ENCODE data around the gene AMBRA1.

AMBRA1 gene

DNA sequence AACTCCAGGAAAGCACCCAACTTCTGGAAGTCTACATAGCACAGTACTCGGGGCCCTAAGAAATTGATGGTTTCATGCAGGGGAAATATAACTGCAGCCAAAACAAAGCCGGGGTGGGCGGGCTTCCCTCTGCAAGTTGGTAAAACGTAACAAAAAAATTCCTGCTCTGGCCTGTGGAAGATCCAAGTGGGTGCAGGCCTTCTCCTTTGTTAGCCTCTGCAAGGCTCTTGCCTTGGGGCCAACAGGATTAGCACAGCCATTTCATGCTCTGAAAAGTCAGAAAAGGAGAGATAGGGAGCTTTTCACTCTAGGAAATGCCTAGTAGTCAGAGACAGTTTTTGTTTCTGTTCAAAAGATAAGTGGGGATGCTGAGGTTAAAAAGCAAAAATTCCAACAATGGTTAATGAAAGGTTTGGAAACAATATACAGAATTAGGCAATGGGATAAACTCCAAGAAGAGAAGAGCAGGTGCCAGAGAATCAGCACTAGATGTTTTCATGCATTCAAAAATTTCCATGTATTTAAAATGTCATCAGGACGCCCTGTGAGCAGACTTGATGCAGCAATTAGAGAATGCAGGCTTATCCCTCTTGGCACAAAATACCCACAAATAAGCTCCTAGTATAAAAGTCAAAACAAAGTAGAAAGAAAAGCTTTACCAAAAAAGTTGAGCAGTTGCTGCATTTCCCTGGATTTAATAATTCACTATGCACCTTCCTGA, 130.0 kb downstream of the AMBRA1 start:
- peaks cover 16 to 19% of the 10 kb centered on the region in 2 donors for H3K4me1 ChIP-seq (ENCODE audit: control insufficient read depth in 1 of 2, insufficient read depth in 2 of 2, low read length in 2 of 2)
- H3K4me3 ChIP-seq (ENCODE audit: low read depth in 1 of 2, low read length in 2 of 2): no peak overlapping the region
- H3K27ac ChIP-seq (ENCODE audit: low read depth, low read length): no peak overlapping the region
- no peaks in the 10 kb centered on the region for H3K27me3 ChIP-seq (ENCODE audit: control insufficient read depth in 1 of 2, insufficient read depth in 2 of 2, low read length in 2 of 2)
- no peak overlapping the region for H3K9ac ChIP-seq (ENCODE audit: low read depth in 1 of 2, low read length in 2 of 2)
- H3K36me3 ChIP-seq (ENCODE audit: control insufficient read depth in 1 of 2, insufficient read depth in 2 of 2, low read length in 2 of 2): peaks cover 0 to 8% of the 10 kb centered on the region in 2 donors
- H3K9me3 ChIP-seq (ENCODE audit: control insufficient read depth in 1 of 2, low read length in 2 of 2): no peaks in the 10 kb centered on the region

DNA sequence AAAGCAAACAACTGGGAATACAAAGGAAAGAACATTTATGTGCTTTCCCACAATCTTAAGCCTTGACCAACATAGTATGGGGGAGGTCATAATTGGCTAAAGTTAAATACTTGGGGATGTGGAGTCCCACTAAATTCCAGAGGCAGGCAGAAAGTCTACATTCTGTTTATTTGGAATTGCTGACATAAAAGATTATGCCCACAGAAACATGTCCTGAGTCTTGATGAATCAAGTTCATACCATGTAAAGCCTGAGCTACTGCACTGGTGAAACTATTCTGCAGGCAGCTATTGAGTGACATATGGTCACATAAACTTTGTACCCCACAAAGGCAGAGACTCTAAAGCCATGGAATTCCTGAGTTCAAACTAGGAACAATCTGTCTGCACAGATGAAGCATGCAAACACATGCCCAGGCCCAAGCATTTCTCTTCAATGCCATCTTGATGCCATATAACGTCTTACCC, 132.3 kb downstream of the AMBRA1 start:
- H3K9ac ChIP-seq (ENCODE audit: low read depth in 1 of 2, low read length in 2 of 2): no peak overlapping the region
- peaks cover 16 to 19% of the 10 kb centered on the region in 2 donors for H3K4me1 ChIP-seq (ENCODE audit: control insufficient read depth in 1 of 2, insufficient read depth in 2 of 2, low read length in 2 of 2)
- H3K27me3 ChIP-seq (ENCODE audit: control insufficient read depth in 1 of 2, insufficient read depth in 2 of 2, low read length in 2 of 2): no peaks in the 10 kb centered on the region
- H3K4me3 ChIP-seq (ENCODE audit: low read depth in 1 of 2, low read length in 2 of 2): no peak overlapping the region
- H3K9me3 ChIP-seq (ENCODE audit: control insufficient read depth in 1 of 2, low read length in 2 of 2): no peaks in the 10 kb centered on the region
- no peak overlapping the region for H3K27ac ChIP-seq (ENCODE audit: low read depth, low read length)
- no peaks in the 10 kb centered on the region for H3K36me3 ChIP-seq (ENCODE audit: control insufficient read depth in 1 of 2, insufficient read depth in 2 of 2, low read length in 2 of 2)

DNA sequence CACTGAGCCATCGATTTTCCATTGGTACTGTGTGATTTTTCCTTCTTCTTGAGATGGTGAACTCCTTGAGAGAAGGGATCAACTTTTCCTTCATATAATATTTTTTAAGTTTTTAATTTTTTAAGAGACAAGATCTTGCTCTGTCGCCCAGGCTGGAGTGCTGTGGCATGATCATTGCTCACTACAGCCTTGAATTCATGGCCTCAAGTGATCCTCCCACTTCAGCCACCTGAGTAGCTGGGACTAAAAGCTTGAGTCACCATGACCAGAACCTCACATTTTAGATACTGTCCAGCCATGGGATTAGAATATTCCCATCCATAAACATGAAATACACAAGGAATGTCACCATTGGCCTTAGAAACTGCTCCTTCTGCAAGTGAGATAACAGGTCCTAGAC, 135.3 kb downstream of the AMBRA1 start:
- Histone ChIP-seq H3K9ac (ENCODE audit: low read depth in 1 of 2, low read length in 2 of 2) (no peak overlapping the region), H3K4me3 (ENCODE audit: low read depth in 1 of 2, low read length in 2 of 2) (no peak overlapping the region), H3K36me3 (ENCODE audit: control insufficient read depth in 1 of 2, insufficient read depth in 2 of 2, low read length in 2 of 2) (no peaks in the 10 kb centered on the region), H3K27me3 (ENCODE audit: control insufficient read depth in 1 of 2, insufficient read depth in 2 of 2, low read length in 2 of 2) (no peaks in the 10 kb centered on the region), H3K9me3 (ENCODE audit: control insufficient read depth in 1 of 2, low read length in 2 of 2) (no peaks in the 10 kb centered on the region), H3K4me1 (ENCODE audit: control insufficient read depth in 1 of 2, insufficient read depth in 2 of 2, low read length in 2 of 2) (peaks cover 4 to 7% of the 10 kb centered on the region in 2 donors), H3K27ac (ENCODE audit: low read depth, low read length) (no peak overlapping the region)

DNA sequence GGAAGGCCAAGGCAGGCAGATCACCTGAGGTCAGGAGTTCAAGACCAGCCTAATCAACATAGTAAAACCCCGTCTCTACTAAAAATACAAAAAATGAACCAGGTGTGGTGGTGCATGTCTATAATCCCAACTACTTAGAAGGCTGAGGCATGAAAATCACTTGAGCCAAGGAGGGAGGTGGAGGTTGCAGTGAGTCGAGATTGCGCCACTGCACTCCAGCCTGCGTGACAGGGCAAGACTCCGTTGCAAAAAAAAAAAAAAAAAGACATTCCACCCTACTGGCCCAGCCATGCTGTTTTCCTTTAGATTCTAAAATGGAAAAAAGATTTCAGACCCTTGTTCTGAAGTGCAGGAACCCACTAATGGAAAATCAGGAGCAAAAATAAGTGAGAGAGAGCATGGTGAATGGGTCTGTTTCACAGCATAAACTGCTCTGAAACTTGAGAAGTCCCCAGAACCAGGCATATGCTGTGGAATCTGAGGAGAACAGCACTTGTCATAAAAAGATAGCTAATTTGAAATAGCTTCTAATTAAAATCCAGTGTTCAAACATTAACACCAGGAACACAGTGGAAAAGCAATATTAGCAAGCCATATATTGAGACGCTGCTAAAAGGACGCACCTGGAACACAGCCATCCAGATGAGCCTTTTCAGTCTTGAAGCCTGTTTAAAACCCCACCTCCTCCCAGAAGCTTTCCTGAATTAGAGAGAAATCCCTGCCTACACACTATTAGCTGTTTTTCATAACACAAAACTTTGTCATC, 136.0 kb downstream of the AMBRA1 start:
- Histone ChIP-seq H3K4me3 (ENCODE audit: low read depth in 1 of 2, low read length in 2 of 2) (no peak overlapping the region), H3K9me3 (ENCODE audit: control insufficient read depth in 1 of 2, low read length in 2 of 2) (no peaks in the 10 kb centered on the region), H3K36me3 (ENCODE audit: control insufficient read depth in 1 of 2, insufficient read depth in 2 of 2, low read length in 2 of 2) (no peaks in the 10 kb centered on the region), H3K4me1 (ENCODE audit: control insufficient read depth in 1 of 2, insufficient read depth in 2 of 2, low read length in 2 of 2) (peaks cover 4 to 7% of the 10 kb centered on the region in 2 donors), H3K9ac (ENCODE audit: low read depth in 1 of 2, low read length in 2 of 2) (no peak overlapping the region), H3K27ac (ENCODE audit: low read depth, low read length) (no peak overlapping the region), H3K27me3 (ENCODE audit: control insufficient read depth in 1 of 2, insufficient read depth in 2 of 2, low read length in 2 of 2) (no peaks in the 10 kb centered on the region)

DNA sequence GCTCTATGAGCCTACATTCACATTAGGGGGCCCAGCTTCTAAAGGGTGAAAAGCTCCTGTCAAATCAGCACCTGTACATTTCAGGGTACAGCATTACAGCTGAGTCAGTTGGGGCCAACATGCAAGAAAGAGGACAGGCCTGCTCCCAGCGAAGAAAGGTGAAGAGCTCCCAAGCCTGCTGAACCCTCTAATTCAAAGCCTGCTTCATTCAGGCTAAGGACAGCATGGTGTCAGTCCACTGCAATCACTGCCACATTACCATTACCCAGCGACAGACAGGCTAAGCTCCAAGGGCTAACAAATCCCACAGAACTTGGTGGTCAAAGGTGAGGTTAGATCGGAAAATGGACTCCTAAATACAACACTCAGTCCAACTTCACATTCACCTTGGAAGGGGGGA, 136.8 kb downstream of the AMBRA1 start:
- Histone ChIP-seq H3K9me3 (ENCODE audit: control insufficient read depth in 1 of 2, low read length in 2 of 2) (no peaks in the 10 kb centered on the region), H3K27ac (ENCODE audit: low read depth, low read length) (no peak overlapping the region), H3K9ac (ENCODE audit: low read depth in 1 of 2, low read length in 2 of 2) (no peak overlapping the region), H3K4me3 (ENCODE audit: low read depth in 1 of 2, low read length in 2 of 2) (no peak overlapping the region), H3K27me3 (ENCODE audit: control insufficient read depth in 1 of 2, insufficient read depth in 2 of 2, low read length in 2 of 2) (no peaks in the 10 kb centered on the region), H3K4me1 (ENCODE audit: control insufficient read depth in 1 of 2, insufficient read depth in 2 of 2, low read length in 2 of 2) (peaks cover 4 to 7% of the 10 kb centered on the region in 2 donors), H3K36me3 (ENCODE audit: control insufficient read depth in 1 of 2, insufficient read depth in 2 of 2, low read length in 2 of 2) (no peaks in the 10 kb centered on the region)

DNA sequence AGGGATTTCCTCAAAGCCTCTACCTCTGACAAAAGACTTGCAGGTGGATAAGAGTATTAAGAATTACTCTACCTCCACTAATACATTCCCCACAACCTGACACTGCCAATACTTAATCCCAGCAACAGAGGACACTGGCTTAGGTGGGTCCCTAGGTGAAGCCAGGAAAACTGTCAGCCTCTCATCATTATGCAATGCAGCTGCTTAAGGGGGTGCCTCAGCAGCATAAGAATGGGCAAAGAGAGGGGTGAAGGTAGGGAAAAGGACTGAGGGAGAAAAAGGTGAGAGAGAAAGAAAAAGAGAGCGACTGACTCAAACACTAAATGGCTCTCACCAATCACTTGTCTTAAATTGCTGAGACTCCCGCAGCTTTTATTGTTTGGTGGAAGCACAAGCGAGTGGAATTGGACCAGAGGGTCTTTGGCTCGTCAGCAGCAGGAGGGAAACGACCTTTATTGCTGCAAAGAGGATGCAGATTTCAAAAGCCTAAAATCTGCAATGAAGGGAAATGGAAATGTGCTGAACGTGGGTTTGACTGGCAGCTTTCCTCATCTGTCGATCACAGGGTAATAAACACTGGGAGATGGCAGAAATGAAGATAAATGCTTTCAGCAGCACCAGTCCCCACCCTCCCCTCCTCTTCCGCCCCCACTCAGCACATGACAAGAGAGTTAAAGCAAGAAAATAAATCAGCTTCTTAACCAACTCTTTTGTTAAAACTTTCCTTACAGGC, 137.4 kb downstream of the AMBRA1 start:
- H3K27ac ChIP-seq (ENCODE audit: low read depth, low read length): no peak overlapping the region
- no peaks in the 10 kb centered on the region for H3K36me3 ChIP-seq (ENCODE audit: control insufficient read depth in 1 of 2, insufficient read depth in 2 of 2, low read length in 2 of 2)
- no peaks in the 10 kb centered on the region for H3K27me3 ChIP-seq (ENCODE audit: control insufficient read depth in 1 of 2, insufficient read depth in 2 of 2, low read length in 2 of 2)
- no peaks in the 10 kb centered on the region for H3K9me3 ChIP-seq (ENCODE audit: control insufficient read depth in 1 of 2, low read length in 2 of 2)
- no peak overlapping the region for H3K9ac ChIP-seq (ENCODE audit: low read depth in 1 of 2, low read length in 2 of 2)
- H3K4me1 ChIP-seq (ENCODE audit: control insufficient read depth in 1 of 2, insufficient read depth in 2 of 2, low read length in 2 of 2): peaks cover 2 to 4% of the 10 kb centered on the region in 2 donors
- no peak overlapping the region for H3K4me3 ChIP-seq (ENCODE audit: low read depth in 1 of 2, low read length in 2 of 2)

DNA sequence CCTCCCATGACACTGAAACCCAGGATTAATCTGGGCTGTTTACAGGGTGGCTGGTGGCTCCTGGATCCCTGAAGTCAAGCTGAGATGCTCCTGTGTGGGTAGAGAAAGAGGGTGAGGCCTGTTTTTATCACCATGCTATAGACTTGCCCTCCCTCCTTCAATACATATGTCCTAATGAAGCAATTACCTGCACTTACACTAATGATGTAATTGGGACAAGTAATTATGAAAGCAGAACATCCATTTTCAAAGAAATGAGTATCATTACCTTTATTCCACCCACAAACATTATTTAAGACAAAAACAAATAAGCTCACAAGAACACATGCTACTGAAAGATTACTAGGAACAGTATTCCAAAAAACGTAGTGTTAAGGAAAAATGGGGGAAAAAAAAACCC, 138.0 kb downstream of the AMBRA1 start:
- Histone ChIP-seq H3K4me1 (ENCODE audit: control insufficient read depth in 1 of 2, insufficient read depth in 2 of 2, low read length in 2 of 2) (peaks cover 0 to 4% of the 10 kb centered on the region in 2 donors), H3K36me3 (ENCODE audit: control insufficient read depth in 1 of 2, insufficient read depth in 2 of 2, low read length in 2 of 2) (no peaks in the 10 kb centered on the region), H3K4me3 (ENCODE audit: low read depth in 1 of 2, low read length in 2 of 2) (no peak overlapping the region), H3K27ac (ENCODE audit: low read depth, low read length) (no peak overlapping the region), H3K27me3 (ENCODE audit: control insufficient read depth in 1 of 2, insufficient read depth in 2 of 2, low read length in 2 of 2) (no peaks in the 10 kb centered on the region), H3K9me3 (ENCODE audit: control insufficient read depth in 1 of 2, low read length in 2 of 2) (no peaks in the 10 kb centered on the region), H3K9ac (ENCODE audit: low read depth in 1 of 2, low read length in 2 of 2) (no peak overlapping the region)

DNA sequence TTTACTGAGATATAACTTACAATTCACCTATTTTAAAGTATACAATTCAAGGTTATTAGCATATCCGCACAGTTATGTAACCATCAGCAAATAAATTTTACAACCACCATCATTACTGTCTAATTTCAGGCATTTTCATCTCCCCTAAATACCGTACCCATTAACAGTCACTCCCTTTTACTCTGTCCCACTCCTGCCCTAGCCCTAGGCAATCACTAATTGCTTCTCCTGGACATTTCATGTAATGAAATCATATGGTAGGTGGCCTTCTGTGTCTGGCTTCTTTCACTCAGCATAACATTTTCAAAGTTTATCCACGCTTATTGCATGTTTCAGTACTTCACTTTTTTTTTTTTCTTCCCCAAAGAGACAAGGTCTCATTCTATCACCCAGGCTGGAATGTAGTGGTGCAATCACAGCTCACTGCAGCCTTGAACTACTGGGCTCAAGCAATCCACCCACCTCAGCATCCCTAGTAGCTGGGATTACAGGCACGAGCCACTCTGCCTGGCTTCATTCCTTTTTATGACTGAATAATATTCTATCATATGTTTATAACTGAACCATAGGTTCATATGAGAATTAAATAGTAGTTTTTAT, 140.8 kb downstream of the AMBRA1 start:
- Histone ChIP-seq H3K4me3 (ENCODE audit: low read depth in 1 of 2, low read length in 2 of 2) (no peak overlapping the region), H3K9ac (ENCODE audit: low read depth in 1 of 2, low read length in 2 of 2) (no peak overlapping the region), H3K9me3 (ENCODE audit: control insufficient read depth in 1 of 2, low read length in 2 of 2) (no peaks in the 10 kb centered on the region)

DNA sequence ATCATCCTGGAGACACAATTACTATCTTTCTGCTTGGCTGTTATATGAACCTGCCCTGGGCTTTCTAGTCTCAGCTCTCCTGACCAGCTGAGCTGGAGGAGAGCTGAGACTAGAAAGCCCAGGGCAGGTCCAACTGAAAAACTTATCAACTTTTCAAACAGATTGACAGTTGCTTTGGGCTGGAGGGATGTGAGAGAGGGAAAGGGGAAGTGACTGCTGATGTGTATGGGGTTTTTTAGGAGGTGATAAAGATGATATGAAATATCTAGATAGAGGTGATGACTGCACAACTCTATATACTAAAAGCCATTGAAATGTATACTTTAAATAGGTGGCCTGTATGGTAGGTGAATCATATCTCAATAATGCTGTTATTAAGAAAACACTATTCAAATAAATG, 142.1 kb downstream of the AMBRA1 start:
- H3K4me1 ChIP-seq (ENCODE audit: control insufficient read depth in 1 of 2, insufficient read depth in 2 of 2, low read length in 2 of 2): peaks cover 0 to 4% of the 10 kb centered on the region in 2 donors
- H3K27ac ChIP-seq (ENCODE audit: low read depth, low read length): no peak overlapping the region
- H3K9me3 ChIP-seq (ENCODE audit: control insufficient read depth in 1 of 2, low read length in 2 of 2): no peaks in the 10 kb centered on the region
- H3K4me3 ChIP-seq (ENCODE audit: low read depth in 1 of 2, low read length in 2 of 2): no peak overlapping the region
- no peaks in the 10 kb centered on the region for H3K27me3 ChIP-seq (ENCODE audit: control insufficient read depth in 1 of 2, insufficient read depth in 2 of 2, low read length in 2 of 2)
- no peaks in the 10 kb centered on the region for H3K36me3 ChIP-seq (ENCODE audit: control insufficient read depth in 1 of 2, insufficient read depth in 2 of 2, low read length in 2 of 2)
- no peak overlapping the region for H3K9ac ChIP-seq (ENCODE audit: low read depth in 1 of 2, low read length in 2 of 2)

More for the DNA sequence above, 140.8 kb downstream of the AMBRA1 start:
- Histone ChIP-seq H3K36me3 (ENCODE audit: control insufficient read depth in 1 of 2, insufficient read depth in 2 of 2, low read length in 2 of 2) (no peaks in the 10 kb centered on the region), H3K4me1 (ENCODE audit: control insufficient read depth in 1 of 2, insufficient read depth in 2 of 2, low read length in 2 of 2) (peaks cover 0 to 4% of the 10 kb centered on the region in 2 donors), H3K27ac (ENCODE audit: low read depth, low read length) (no peak overlapping the region), H3K27me3 (ENCODE audit: control insufficient read depth in 1 of 2, insufficient read depth in 2 of 2, low read length in 2 of 2) (no peaks in the 10 kb centered on the region)
